Activated CD8-positive, alpha-beta T cell treated with anti-CD3 and anti-CD28 coated beads for 36 hours (primary cell): ENCODE data around the gene TRMT61A. TPM values are rescaled to one million over a fixed set of nuclear protein-coding genes. Genes with fewer than 3 reads are reported as not detected.

Source experiments
- ATAC-seq: fragments of 200-7000 bp; cut with Tn5 transposase; one replicate; pipeline ENCODE4 v1.10.0; 2021; ENCODE audit warnings: mild to moderate bottlenecking, moderate library complexity
- CTCF ChIA-PET: fragments of 350-600 bp; sonication (Branson Sonifier 250); formaldehyde crosslinking; loops from one replicate; lab custom pipeline; 2021; ENCODE audit warnings: antibody characterized with exemption; lab: Charles Lee
- POLR2A ChIA-PET: fragments of 350-600 bp; sonication (Branson Sonifier 250); formaldehyde crosslinking; loops from one replicate; lab custom pipeline; 2021; ENCODE audit warnings: antibody characterized with exemption; lab: Charles Lee
- DNase-seq: peaks from one replicate; pipeline ENCODE4 v3.0.0-alpha.2; 2020
- H3K27ac Mint-ChIP-seq: one replicate; pipeline ENCODE4 v1.8.0; 2021; ENCODE audit warnings: mild to moderate bottlenecking, mixed read lengths
- H3K27me3 Mint-ChIP-seq: one replicate; pipeline ENCODE4 v1.8.0; 2021; ENCODE audit warnings: mixed read lengths
- H3K36me3 Mint-ChIP-seq: one replicate; pipeline ENCODE4 v1.8.0; 2021; ENCODE audit warnings: low read depth, mixed read lengths
- H3K4me1 Mint-ChIP-seq: one replicate; pipeline ENCODE4 v1.8.0; 2021; ENCODE audit warnings: low read depth, mixed read lengths
- H3K4me3 Mint-ChIP-seq: one replicate; pipeline ENCODE4 v1.8.0; 2021; ENCODE audit warnings: mild to moderate bottlenecking, moderate library complexity, mixed read lengths
- H3K9me3 Mint-ChIP-seq: one replicate; pipeline ENCODE4 v1.8.0; 2021; ENCODE audit warnings: mixed read lengths
- CTCF ChIP-seq: fragments of 200-600 bp; IDR thresholded peaks from one replicate; pipeline ENCODE4 v1.8.0; 2022; ENCODE audit warnings: antibody characterized with exemption, mild to moderate bottlenecking
- intact Hi-C: fragments of 100-400 bp; cut with micrococcal nuclease; formaldehyde crosslinking; loops from one replicate; pipeline ENCODE4 v1.10.0; 2022
- total RNA-seq, 2 experiments: library from RNA; stranded (reverse); gene quantifications; one replicate each; pipeline ENCODE4 v1.2.3, GENCODE V29; 2021

TRMT61A gene
- total RNA-seq, 2 experiments from 2014 or later: 9.9 TPM

- TF ChIP-seq CTCF: no peak
- no peaks in the 10 kb centered on the region for H3K4me1 Mint-ChIP-seq
- peaks cover 10% of the 10 kb centered on the region for H3K36me3 Mint-ChIP-seq
- no peak overlapping the region for H3K4me3 Mint-ChIP-seq
- H3K9me3 Mint-ChIP-seq: no peaks in the 10 kb centered on the region
- no peak overlapping the region for H3K27ac Mint-ChIP-seq
- H3K27me3 Mint-ChIP-seq: no peaks in the 10 kb centered on the region
- intact Hi-C loops: no loop called here
- ChIA-PET CTCF (interaction anchor here (1.6 kb wide), 1 partner anchor 11 kb away, joined by 5 read pairs; no protein-coding TSS in a partner anchor), POLR2A (no interaction called here)
- DNase-seq: no peak
- ATAC-seq: no peak
Observed at GRCh38 chr14:103488960-103489359, 40.0 kb upstream of the TRMT61A start.

- H3K27me3 Mint-ChIP-seq: no peaks in the 10 kb centered on the region
- intact Hi-C loops: no loop called here
- H3K4me3 Mint-ChIP-seq: no peak overlapping the region
- no peak for TF ChIP-seq CTCF
- DNase-seq (no peak), ATAC-seq (no peak)
- H3K9me3 Mint-ChIP-seq: no peaks in the 10 kb centered on the region
- no peak overlapping the region for H3K27ac Mint-ChIP-seq
- ChIA-PET CTCF (interaction anchor here (1.6 kb wide), 1 partner anchor 11 kb away, joined by 5 read pairs; no protein-coding TSS in a partner anchor), POLR2A (interaction anchor here (1.1 kb wide), 1 partner anchor 16 kb away, joined by 3 read pairs; no protein-coding TSS in a partner anchor)
- no peaks in the 10 kb centered on the region for H3K4me1 Mint-ChIP-seq
- H3K36me3 Mint-ChIP-seq: peaks cover 10% of the 10 kb centered on the region
Observed at GRCh38 chr14:103489621-103490020, 39.4 kb upstream of the TRMT61A start.

GRCh38 chr14:103491691-103492090 is 37.3 kb upstream of the TRMT61A start:
- no peak for DNase-seq
- peaks cover 12% of the 10 kb centered on the region for H3K36me3 Mint-ChIP-seq
- no peaks in the 10 kb centered on the region for H3K9me3 Mint-ChIP-seq
- no peaks in the 10 kb centered on the region for H3K27me3 Mint-ChIP-seq
- intact Hi-C loops: no loop called here
- CTCF ChIA-PET: interaction anchor here (3.3 kb wide), 1 partner anchor 9 kb away, joined by 13 read pairs; no protein-coding TSS in a partner anchor
- H3K4me1 Mint-ChIP-seq: no peaks in the 10 kb centered on the region
- POLR2A ChIA-PET: interaction anchor here (0.6 kb wide), 1 partner anchor 157 kb away, joined by 3 read pairs; no protein-coding TSS in a partner anchor
- no peak for ATAC-seq
- no peak overlapping the region for H3K4me3 Mint-ChIP-seq
- no peak overlapping the region for H3K27ac Mint-ChIP-seq
- no peak for TF ChIP-seq CTCF

GRCh38 chr14:103492156-103492925 is 36.7 kb upstream of the TRMT61A start:
- no peak for TF ChIP-seq CTCF
- CTCF ChIA-PET: interaction anchor here (3.3 kb wide), 1 partner anchor 9 kb away, joined by 13 read pairs; no protein-coding TSS in a partner anchor
- H3K9me3 Mint-ChIP-seq: no peaks in the 10 kb centered on the region
- H3K4me3 Mint-ChIP-seq: no peak overlapping the region
- POLR2A ChIA-PET: interaction anchor here (0.6 kb wide), 1 partner anchor 157 kb away, joined by 3 read pairs; no protein-coding TSS in a partner anchor
- intact Hi-C loops: no loop called here
- H3K36me3 Mint-ChIP-seq: peaks cover 14% of the 10 kb centered on the region
- no peaks in the 10 kb centered on the region for H3K4me1 Mint-ChIP-seq
- DNase-seq: no peak
- H3K27ac Mint-ChIP-seq: no peak overlapping the region
- ATAC-seq: no peak
- no peaks in the 10 kb centered on the region for H3K27me3 Mint-ChIP-seq

- H3K27me3 Mint-ChIP-seq: no peaks in the 10 kb centered on the region
- H3K36me3 Mint-ChIP-seq: peaks cover 14% of the 10 kb centered on the region
- DNase-seq (no peak), ATAC-seq (no peak)
- intact Hi-C loops: no loop called here
- TF ChIP-seq CTCF: no peak
- ChIA-PET POLR2A (no interaction called here), CTCF (no interaction called here)
- H3K27ac Mint-ChIP-seq: no peak overlapping the region
- no peaks in the 10 kb centered on the region for H3K9me3 Mint-ChIP-seq
- H3K4me3 Mint-ChIP-seq: no peak overlapping the region
- H3K4me1 Mint-ChIP-seq: peaks cover 8% of the 10 kb centered on the region
Observed at GRCh38 chr14:103495854-103496253, 33.1 kb upstream of the TRMT61A start.
